Effector memory CD8-positive, alpha-beta T cell (primary cell): Measurements from ENCODE around the gene RNF138.
"Not testable (repeated sequence)": the region's sequence is repeated elsewhere in the genome, so short reads cannot be mapped to it uniquely, and the experiment has no call there.

ENCODE experiments used
- ATAC-seq: fragments of 150-1000 bp; cut with Tn5 transposase; replicated peaks from 2 replicates; pipeline ENCODE4 v1.10.0; 2021; ENCODE audit warnings: mild to moderate bottlenecking, moderate library complexity
- DNase-seq, 3 experiments: peaks; one replicate each; pipeline ENCODE4 v3.0.0; 2021
- H3K27ac Mint-ChIP-seq, 2 donors: one replicate each; pipeline ENCODE4 v1.8.0; 2022; ENCODE audit warnings: mild to moderate bottlenecking in 2 of 2, mixed read lengths in 2 of 2, moderate library complexity in 2 of 2
- H3K27me3 Mint-ChIP-seq, 2 donors: one replicate each; pipeline ENCODE4 v1.8.0; 2022; ENCODE audit warnings: mixed read lengths in 2 of 2
- H3K36me3 Mint-ChIP-seq: one replicate; pipeline ENCODE4 v1.8.0; 2022; ENCODE audit warnings: mild to moderate bottlenecking, moderate library complexity, mixed read lengths; ENCODE audit not compliant: insufficient read depth
- H3K4me1 Mint-ChIP-seq, 2 donors: one replicate each; pipeline ENCODE4 v1.8.0; 2022; ENCODE audit warnings: low read depth in 2 of 2, mixed read lengths in 2 of 2
- H3K4me3 Mint-ChIP-seq, 2 donors: one replicate each; pipeline ENCODE4 v1.8.0; 2022; ENCODE audit warnings: mild to moderate bottlenecking in 2 of 2, mixed read lengths in 2 of 2, moderate library complexity in 2 of 2
- H3K9me3 Mint-ChIP-seq, 2 donors: one replicate each; pipeline ENCODE4 v1.8.0; 2022; ENCODE audit warnings: mixed read lengths in 2 of 2

Gene RNF138

DNA sequence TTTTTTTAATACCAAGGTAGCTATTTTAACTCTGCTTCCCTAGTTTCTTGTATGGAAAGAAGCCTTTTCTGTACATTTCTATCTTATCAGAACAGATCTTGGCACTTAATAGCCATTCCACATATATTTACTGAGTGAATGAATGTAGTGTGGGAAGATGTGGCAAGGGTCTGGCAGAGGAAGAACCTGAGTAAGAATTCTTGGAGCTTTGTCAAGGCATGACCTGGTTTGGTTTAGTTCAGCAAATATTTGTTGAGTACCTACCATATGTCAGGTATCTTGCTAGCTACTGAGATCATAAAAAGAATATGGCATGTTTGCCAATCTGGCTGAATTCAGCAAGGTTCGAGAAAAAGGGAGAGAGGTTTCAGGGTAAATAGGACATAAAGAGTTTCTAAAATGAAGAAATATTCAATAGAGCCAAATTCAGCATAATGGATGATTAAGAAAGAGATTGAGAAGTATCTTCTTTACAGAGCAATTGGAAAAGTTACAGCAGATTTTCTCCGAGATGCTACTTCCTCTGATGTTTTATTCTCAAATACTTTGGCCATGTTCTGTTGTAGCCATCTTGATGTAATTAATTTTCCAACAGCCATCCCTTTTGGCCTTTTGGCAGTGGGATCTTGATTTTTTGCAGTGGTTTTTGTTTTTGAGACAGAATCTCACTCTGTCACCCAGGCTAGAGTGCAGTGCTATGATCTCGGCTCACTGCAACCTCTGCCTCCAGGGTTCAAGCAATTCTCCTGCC, 76.5 kb downstream of the RNF138 start:
- no peak for ATAC-seq
- Mint-ChIP-seq H3K27me3 (peaks cover 0 to 4% of the 10 kb centered on the region in 2 donors), H3K36me3 (no peaks in the 10 kb centered on the region), H3K4me3 (no peak overlapping the region), H3K27ac (no peak overlapping the region), H3K9me3 (no peaks in the 10 kb centered on the region), H3K4me1 (no peaks in the 10 kb centered on the region)
- no peak for DNase-seq

DNA sequence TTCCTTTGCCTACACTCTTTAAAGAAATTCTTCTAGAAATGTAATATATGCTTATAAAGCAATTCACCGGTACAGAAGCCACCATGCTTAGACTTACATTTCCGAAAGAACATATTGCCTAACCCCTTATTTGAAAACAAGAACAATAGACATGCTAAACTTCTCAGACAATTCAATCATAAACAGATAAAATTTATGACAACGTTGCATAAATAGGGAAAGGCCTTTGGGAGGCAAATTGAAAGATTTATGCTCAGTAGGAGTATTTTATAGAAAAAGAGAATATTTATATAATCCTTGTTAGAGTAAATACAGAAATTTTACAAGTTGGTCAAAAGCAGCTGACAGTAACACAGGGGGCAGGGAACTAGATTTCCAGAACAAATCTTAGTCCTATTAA, 82.0 kb downstream of the RNF138 start:
- Mint-ChIP-seq H3K36me3 (no peaks in the 10 kb centered on the region), H3K9me3 (peaks cover 0 to 2% of the 10 kb centered on the region in 2 donors), H3K4me1 (no peaks in the 10 kb centered on the region), H3K27ac (no peak overlapping the region), H3K4me3 (no peak overlapping the region), H3K27me3 (peaks cover 10 to 14% of the 10 kb centered on the region in 2 donors)
- DNase-seq (no peak), ATAC-seq (no peak)

DNA sequence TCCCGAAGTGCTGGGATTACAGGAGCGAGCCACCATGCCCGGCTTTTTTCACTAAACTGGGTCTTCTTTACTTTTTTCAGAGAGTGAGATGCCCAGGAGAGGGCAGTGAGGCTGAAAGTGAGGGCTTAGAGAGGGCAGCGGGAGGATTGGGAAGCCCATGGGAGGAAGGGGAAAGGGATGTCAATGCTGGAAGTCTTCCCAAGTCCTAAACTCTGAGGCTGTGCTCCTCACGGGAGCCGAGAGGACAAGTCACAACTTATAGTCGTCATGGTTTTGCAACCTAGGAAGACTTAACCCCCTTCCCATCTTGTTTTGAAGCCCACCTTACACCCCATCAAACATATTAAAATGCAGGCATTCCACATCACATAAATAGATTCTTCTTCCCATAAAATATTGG, 83.0 kb downstream of the RNF138 start:
- DNase-seq (no peak), ATAC-seq (no peak)
- peaks cover 10 to 14% of the 10 kb centered on the region in 2 donors for H3K27me3 Mint-ChIP-seq
- H3K27ac Mint-ChIP-seq = no peak overlapping the region
- no peaks in the 10 kb centered on the region for H3K4me1 Mint-ChIP-seq
- peaks cover 0 to 2% of the 10 kb centered on the region in 2 donors for H3K9me3 Mint-ChIP-seq
- no peak overlapping the region for H3K4me3 Mint-ChIP-seq
- no peaks in the 10 kb centered on the region for H3K36me3 Mint-ChIP-seq

DNA sequence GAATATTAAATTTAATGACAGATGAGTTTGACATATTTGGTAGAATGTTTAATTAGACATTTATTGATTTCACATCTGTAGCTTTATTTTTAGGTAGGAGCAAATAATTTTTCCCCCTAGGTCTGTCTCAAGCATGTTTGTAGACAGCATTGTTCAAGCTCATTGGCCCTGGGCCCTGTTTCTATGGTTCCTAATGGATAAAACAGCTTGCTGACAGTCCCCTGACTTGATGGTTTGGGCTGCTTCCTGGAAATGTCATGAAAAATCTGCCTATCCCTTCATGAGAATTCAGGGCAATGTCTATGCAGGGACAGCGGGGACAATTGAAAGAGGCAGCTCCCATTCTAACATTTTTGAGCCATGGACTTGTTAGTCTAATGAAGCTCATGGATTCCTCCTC, 83.6 kb downstream of the RNF138 start:
- H3K27ac Mint-ChIP-seq = no peak overlapping the region
- H3K27me3 Mint-ChIP-seq = peaks cover 10 to 14% of the 10 kb centered on the region in 2 donors
- no peaks in the 10 kb centered on the region for H3K36me3 Mint-ChIP-seq
- no peak overlapping the region for H3K4me3 Mint-ChIP-seq
- no peaks in the 10 kb centered on the region for H3K4me1 Mint-ChIP-seq
- DNase-seq (no peak), ATAC-seq (no peak)
- peaks cover 0 to 2% of the 10 kb centered on the region in 2 donors for H3K9me3 Mint-ChIP-seq

DNA sequence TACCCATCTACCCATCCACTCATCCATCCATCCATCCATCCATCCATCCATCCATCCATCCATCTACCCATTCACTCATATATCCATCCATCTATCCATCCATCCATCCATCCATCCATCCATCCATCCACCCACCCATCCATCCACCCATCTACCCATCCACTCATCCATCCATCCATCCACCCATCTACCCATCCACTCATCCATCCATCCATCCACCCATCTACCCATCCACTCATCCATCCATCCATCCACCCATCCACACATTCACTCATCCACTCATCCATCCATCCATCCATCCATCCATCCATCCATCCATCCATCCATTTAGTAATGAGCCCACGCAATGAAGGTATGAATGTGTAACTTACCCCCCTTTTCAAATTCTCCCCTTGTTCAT, 85.1 kb downstream of the RNF138 start:
- not testable (repeated sequence) for H3K4me3 Mint-ChIP-seq, H3K9me3 Mint-ChIP-seq, H3K36me3 Mint-ChIP-seq, DNase-seq, H3K27ac Mint-ChIP-seq, ATAC-seq, H3K4me1 Mint-ChIP-seq
- H3K27me3 Mint-ChIP-seq = peaks cover 10 to 14% of the 10 kb centered on the region in 2 donors

DNA sequence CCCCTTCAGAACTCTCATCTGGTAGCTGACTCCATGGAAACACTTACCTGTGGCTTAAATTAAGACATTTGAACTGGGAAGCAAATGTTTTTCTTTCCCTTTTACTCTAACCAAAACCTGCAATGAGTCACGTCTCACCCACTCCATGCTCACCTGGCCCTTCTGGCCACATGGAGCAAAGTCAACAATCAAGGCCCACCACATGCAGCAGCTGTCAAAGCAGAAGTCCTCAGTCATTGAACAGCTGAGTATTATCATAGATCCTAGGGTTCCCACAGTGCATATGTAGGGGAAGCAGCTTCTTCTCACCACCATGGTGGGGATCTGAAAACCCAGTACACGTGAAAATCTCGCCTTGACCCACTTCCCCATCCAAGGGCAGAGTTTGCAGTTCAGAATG, 85.9 kb downstream of the RNF138 start:
- H3K4me3 Mint-ChIP-seq = no peak overlapping the region
- peaks cover 0 to 2% of the 10 kb centered on the region in 2 donors for H3K9me3 Mint-ChIP-seq
- H3K27me3 Mint-ChIP-seq = peaks cover 10 to 14% of the 10 kb centered on the region in 2 donors
- no peaks in the 10 kb centered on the region for H3K36me3 Mint-ChIP-seq
- no peak for DNase-seq
- no peak overlapping the region for H3K27ac Mint-ChIP-seq
- no peaks in the 10 kb centered on the region for H3K4me1 Mint-ChIP-seq
- ATAC-seq = no peak
